GM12875 (cell line): Measurements from ENCODE around the gene GRAMD1B.

Source experiments
- H3K4me3 ChIP-seq: one replicate; pipeline ENCODE4 v1.5.1; 2011; ENCODE audit warnings: low read depth, low read length, control low read depth
- CTCF ChIP-seq: IDR thresholded peaks from 2 replicates; pipeline ENCODE4 v1.5.1; 2011; ENCODE audit warnings: low read depth, mild to moderate bottlenecking, control low read depth, inconsistent platforms, low read length, moderate library complexity, borderline replicate concordance; ENCODE audit not compliant: insufficient read depth

Gene GRAMD1B

GRCh38 chr11:123624974-123625373 lies 194.9 kb downstream of the GRAMD1B start:
- no peak for TF ChIP-seq CTCF
- no peak overlapping the region for H3K4me3 ChIP-seq

- TF ChIP-seq CTCF: no peak
- H3K4me3 ChIP-seq: no peak overlapping the region
Measured at GRCh38 chr11:123628936-123629683, 199.0 kb downstream of the GRAMD1B start.

DNA sequence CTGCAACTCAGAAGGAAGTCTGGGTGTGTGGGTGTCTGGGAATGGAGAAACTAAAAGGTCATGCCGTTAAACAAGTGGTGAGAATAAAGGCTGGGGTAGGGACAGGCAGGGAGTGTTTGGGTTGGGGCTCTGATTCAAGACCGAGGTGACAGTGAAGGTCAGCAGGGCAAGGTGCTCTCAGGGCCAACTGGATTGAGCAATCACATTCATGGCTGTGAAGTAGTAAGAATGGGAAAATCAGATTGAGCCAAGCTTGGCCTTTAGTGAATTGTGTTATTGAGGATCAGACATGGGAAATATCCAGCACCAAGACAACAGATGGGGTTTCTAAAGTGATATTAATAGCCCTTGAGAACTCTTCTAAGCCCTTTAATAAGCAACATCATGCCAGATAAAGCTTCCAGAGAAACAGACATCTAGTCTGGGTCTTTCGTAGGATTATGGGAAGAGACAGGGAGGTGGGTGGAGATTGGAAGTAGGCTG lies 200.1 kb downstream of the GRAMD1B start:
- no peak for TF ChIP-seq CTCF
- no peak overlapping the region for H3K4me3 ChIP-seq

DNA sequence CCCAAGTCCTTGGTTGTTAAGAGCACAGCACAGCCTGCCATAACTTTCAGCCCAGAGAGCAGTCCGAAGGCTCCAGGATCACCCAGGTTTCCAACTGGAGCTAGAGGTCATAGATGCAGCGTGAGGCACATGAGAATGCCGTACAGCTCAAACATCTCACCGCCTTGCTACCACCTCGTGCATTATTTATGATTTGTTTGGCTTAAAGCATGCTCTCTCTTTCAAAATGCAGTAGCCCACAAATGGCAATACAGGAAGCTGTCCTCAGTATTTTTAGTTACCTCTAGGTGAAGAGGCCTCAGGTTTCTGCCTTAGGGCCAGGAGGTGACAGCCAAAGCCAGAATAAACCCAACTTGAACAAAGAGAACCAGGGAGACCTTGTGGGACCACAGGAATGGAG lies 210.0 kb downstream of the GRAMD1B start:
- H3K4me3 ChIP-seq: no peak overlapping the region
- TF ChIP-seq CTCF: no peak

- no peak overlapping the region for H3K4me3 ChIP-seq
- TF ChIP-seq CTCF: peak; percentile 85
Measured at GRCh38 chr11:123640677-123641494, 210.8 kb downstream of the GRAMD1B start.

DNA sequence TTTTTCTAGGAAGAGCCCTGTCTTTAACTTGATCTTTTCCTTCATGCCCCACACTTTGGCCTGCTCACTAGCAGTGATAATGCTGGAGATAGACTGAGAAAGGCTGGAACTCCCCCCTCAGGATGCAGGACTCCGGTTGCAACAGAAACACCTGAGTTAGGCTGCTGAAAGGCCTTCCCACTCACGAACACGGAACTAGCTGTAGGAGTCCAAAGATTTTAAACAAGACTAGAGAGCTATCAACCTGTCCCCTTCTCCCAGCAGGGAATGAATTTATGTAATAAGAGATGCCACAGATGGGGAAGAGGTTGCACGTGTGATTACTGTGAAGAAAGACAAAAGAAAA lies 211.4 kb downstream of the GRAMD1B start:
- no peak for TF ChIP-seq CTCF

DNA sequence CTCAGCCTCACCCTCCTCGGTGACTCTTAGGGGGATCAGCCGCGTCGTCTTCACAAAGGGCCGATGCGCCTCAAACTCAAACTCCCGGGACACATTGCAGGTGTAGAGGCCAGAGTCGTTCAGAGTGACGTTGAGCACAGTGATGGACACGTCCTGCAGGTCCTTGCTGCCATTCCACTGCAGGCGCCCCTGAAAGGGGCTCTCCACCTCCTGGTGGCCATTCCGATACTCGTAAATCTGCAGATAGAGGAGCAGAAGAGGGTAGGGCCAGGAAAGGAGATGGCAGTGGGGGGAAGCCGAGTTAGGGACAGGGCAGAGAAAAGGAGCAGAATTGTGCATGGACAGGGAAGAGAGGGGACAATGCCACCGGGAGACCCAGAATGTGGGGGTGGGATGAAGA lies 212.4 kb downstream of the GRAMD1B start:
- no peak overlapping the region for H3K4me3 ChIP-seq
- no peak for TF ChIP-seq CTCF

More for the DNA sequence above, 211.4 kb downstream of the GRAMD1B start:
- no peak overlapping the region for H3K4me3 ChIP-seq
